Activated T-helper 1 cell treated with anti-CD3 and anti-CD28 coated beads, Interleukin-12 subunit alpha, Interleukin-12 subunit beta, Interleukin-2, Interleukin-4 antibody, amounts not matched to agents 30 ng/mL and 10 ng/mL and 1 ng/mL, durations not matched to agents 14 hours and 24 hours and 36 hours (primary cell): Measurements from ENCODE around the gene PCNX1. TPM values are rescaled to one million over a fixed set of nuclear protein-coding genes. Genes with fewer than 3 reads are reported as not detected.

Experiments used
- DNase-seq: peaks from one replicate; pipeline ENCODE4 v3.0.0; 2021; ENCODE audit warnings: low spot score
- H3K27ac Mint-ChIP-seq: one replicate; pipeline ENCODE4 v1.8.0; 2021; ENCODE audit warnings: mild to moderate bottlenecking, mixed read lengths
- H3K27me3 Mint-ChIP-seq: one replicate; pipeline ENCODE4 v1.8.0; 2022; ENCODE audit warnings: mild to moderate bottlenecking, moderate library complexity, mixed read lengths; ENCODE audit not compliant: insufficient read depth
- H3K36me3 Mint-ChIP-seq: one replicate; pipeline ENCODE4 v1.8.0; 2021; ENCODE audit warnings: low read depth, mixed read lengths
- H3K4me1 Mint-ChIP-seq: one replicate; pipeline ENCODE4 v1.8.0; 2021; ENCODE audit warnings: low read depth, mixed read lengths
- H3K4me3 Mint-ChIP-seq: one replicate; pipeline ENCODE4 v1.8.0; 2021; ENCODE audit warnings: mild to moderate bottlenecking, moderate library complexity, mixed read lengths
- H3K9me3 Mint-ChIP-seq: one replicate; pipeline ENCODE4 v1.8.0; 2021; ENCODE audit warnings: mixed read lengths
- intact Hi-C: fragments of 100-400 bp; cut with micrococcal nuclease; formaldehyde crosslinking; loops from one replicate; pipeline ENCODE4 v1.15.1; 2024
- total RNA-seq: library from RNA; stranded (reverse); gene quantifications from 2 replicates; pipeline ENCODE4 v1.2.3, GENCODE V29; 2022

Gene PCNX1
- total RNA-seq, 1 donor from 2014 or later, result 37.9 TPM

DNA sequence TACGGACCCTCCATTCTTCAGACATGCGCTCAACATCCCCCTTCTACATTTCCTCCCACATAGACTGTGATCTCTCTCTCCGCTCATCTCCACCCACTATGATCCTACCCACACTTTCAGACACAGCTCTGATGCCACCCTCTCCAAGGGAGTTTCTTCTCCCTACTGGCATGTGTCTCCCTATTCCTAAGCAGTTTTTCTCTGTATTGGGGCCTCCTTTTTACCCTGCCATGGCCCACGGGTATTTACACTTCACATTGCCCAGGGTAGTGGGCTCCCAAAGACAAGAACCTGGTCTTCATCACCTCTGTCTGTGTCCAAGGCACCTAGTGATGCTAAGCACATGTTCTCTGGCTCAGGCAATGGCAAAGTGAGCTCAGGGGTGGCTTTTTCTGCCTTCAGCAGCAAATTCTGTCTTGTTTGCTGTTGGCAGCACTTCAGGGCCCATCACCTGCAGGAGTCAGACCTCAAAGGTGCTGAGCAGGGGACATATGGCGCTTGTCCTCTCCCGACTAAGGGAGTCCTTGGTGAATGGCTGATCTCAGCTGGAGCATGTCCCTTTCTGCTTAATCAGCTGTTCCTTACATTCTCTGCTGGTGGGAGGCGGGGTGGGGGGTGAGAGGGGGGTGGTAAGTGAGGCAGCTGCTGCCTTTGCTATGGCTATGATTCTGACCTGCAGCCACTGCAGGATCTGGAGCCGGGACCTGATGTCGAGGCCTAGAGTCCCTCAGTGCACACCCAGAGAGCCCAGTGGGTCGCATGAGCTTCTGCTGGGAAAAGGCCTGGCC is 256.8 kb downstream of the PCNX1 start:
- Mint-ChIP-seq H3K9me3 (peaks cover 13% of the 10 kb centered on the region), H3K4me3 (no peak overlapping the region), H3K27me3 (peaks cover 16% of the 10 kb centered on the region), H3K36me3 (no peaks in the 10 kb centered on the region), H3K4me1 (peaks cover 20% of the 10 kb centered on the region), H3K27ac (no peak overlapping the region)
- DNase-seq, result no peak
- intact Hi-C loops, result no loop called here

Other genes starting within 250 kb of the PCNX1 start
- 3.5 and 4.1 TPM in 2 replicates for gene MAP3K9, start 97.9 kb upstream of the PCNX1 start, total RNA-seq